ENCODE measurements around the gene PPTC7.

- TF ChIP-seq CTCF (IDR thresholded peaks at IDR 0.05) (no peak), POLR2AphosphoS5 (IDR thresholded peaks at IDR 0.05) (no peak), EP300 (IDR thresholded peaks at IDR 0.05; ENCODE audit: low read depth) (no peak)
Measured at GRCh38 chr12:110568752-110569151, 14.4 kb downstream of the PPTC7 start.

All from transverse colon (tissue), 4 donors.